Inflammatory macrophage treated with lipopolysaccharide for 1 hour (primary cell): ENCODE results near the gene SDHAF4.
A peak's percentile ranks its signal among the peaks of the same experiment; 100 is the strongest.
"Not testable (repeated sequence)": the region's sequence is repeated elsewhere in the genome, so short reads cannot be mapped to it uniquely, and the experiment has no call there.

ENCODE experiments used
- DNase-seq, 2 donors: peaks; one replicate each; pipeline ENCODE4 v3.0.0-alpha.2; 2020 to 2022

SDHAF4 gene

DNA sequence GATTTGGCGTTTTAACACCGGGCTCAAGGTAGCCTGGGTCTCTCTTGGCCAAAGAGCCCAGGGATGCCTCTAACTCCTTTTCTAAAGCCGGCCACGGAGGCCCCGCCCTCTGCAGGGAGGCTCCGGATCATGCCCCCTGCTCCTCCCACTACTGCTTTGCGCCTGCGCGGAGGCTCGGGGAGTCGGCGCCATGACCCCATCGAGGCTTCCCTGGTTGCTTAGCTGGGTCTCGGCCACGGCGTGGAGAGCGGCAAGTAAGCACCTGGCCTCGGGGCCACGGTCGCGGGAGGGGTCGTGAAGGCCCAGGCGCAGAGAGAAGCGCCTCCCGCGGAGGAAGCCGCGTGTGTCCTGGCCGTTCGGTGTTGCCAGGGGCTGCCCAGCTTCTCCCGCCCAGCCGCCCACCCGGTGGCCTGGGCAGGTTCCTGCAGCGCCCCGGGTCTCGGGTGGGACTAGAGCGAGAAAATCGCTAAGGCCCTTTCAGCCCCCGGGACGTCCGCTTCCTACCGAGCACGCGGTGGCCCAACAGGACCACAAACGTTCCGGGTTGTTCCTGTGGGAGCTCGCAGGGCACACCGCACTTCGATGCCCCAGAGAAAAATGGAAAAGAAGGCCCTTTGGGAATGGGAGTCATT lies at the start of gene SDHAF4:
SDHAF4 (plus strand) TSS at position 180 of the 632 bp plus-strand sequence; CDS start at position 191, 11 bp downstream.
- peak; percentile 84 to 91 for DNase-seq

DNA sequence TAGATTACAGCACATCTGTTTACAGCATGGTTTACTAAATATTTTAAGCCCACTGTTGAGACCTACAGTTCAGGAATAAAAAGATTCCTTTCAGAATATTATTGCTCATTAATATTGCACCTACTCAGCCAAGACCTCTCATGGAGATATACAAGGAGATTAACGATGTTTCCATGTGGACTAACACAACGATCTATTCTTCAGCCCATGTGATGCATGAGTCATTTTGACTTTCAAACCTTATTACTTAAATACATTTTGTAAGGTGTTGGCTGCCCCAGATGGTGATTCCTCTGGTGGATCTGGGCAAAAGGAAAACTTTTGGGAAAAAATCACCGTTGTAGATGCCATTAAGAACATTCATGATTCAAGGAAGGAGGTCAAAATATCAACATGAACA lies 48.0 kb upstream of the SDHAF4 start:
- DNase-seq: no peak

DNA sequence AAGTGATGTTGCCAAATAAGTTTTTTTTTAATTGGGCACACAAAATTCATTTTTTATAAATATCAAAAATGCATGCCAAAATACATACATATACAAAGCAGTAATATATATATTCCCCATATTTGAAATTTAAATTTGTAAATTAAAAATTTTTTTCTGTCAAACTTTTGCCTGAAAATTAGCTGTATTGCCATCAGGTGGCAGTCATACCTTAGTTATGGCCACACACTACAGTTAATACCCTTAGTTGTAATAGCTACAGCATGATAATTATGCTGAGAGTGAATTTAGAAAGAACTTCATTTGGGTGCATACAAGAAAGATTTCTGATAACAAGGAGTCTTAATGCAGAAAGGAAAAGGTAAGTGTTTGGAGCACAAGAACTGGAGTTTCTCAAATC lies 46.2 kb upstream of the SDHAF4 start:
- peak; percentile 10 to 25 for DNase-seq

DNA sequence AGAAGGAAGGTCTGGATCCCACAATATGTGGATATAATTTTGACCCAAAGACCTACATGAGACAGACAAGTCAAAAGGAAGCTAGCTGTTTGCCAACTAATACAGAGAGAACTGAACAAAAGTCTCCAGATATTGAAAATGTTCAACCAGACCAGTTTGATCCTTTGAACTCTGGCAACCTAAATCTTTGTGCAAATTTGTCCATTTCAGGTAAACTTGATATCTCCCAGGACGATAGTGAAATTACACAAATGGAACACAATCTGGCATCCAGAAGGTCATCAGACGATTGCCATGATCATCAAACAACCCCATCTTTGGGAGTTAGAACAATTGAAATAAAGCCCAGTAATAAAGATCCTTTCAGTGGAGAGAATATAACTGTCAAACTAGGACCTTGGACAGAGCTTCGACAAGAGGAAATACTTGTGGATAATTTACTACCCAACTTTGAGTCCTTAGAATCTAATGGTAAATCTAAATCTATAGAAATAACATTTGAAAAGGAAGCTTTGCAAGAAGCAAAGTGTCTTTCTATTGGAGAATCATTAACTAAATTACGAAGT lies 41.9 kb upstream of the SDHAF4 start:
- DNase-seq: no peak

DNA sequence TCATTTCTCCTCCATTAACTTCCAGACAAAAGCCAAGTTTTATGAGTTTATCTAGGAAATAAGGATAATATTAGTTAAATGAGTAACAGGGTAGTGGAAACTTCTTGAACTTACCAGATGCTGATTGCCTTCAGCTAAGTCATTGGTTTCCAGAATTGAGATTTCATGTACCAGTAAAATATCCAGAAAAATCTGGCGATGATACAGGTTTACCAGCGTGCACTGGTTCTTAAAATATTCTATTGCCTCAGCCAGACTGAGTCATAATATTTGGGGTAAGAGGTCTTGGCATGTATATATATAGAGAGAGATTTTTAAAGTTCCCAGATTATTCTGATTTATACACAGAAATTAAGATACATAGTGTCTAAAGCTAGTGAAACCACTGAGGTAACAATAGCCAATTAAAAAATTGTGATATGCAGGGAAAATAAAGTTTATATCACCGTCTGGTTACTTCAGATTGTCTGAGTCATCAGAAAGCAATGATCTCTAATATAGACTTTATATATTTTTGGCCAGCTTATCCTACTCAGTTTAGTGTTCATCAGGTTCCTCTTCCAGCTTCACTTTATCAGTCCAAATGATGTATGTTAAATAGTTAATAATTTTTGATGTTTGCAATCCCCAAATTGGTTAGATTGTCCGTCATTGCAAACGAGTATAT lies 39.5 kb upstream of the SDHAF4 start:
- DNase-seq: no peak

DNA sequence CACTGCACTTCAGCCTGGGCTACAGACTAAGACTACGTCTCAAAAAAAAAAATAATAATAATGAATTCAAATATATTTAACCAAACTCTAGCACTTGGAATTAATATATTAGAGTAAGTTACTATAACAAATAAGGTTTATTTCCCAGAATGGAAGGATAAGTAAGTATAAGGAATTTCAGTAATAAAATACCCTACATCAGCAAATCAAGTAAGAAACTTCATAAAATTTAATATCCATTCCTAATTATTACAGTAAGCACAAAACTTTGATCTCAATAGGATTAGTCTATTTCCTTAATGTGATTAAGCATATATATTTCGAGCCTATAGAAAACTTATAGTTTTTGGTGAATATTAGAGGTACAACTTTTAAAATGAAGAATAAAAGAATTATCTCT lies 36.7 kb upstream of the SDHAF4 start:
- no peak for DNase-seq

DNA sequence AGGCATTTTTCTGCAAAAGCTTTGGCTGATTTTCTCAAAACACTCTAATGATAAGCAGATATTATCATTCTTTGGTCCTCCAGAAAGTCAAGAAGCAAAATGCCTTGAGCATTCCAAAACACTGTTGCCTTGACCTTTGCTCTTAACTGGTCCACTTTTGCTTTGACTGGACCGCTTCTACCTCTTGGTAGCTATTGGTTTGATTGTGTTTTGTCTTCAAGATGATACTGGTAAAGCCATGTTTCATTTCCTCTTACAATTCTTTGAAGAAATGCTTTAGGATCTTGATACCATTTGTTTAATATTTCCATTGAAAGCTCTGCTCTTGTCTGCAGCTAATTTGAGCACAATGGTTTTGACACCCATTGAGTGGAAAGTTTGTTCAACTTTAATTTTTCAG lies 35.6 kb upstream of the SDHAF4 start:
- no peak for DNase-seq

DNA sequence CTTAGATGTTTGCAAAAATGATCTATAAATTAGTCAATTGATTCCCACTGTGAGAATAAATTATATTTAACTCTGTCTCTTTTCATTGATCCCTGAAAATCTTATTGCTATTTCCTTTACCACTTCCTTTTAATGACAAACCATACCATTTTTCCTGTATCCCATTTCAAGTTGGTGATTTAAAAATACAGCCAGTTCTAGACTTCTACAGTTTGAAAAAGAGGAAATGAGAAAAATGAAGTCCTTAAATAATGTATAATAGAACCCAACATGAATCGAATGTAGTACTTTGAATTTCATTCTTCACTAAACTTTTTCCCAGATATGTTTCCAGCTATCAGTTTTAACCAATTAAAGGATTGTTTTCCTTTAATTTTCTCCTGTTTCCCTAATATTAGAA lies 29.5 kb upstream of the SDHAF4 start:
- DNase-seq: peak; percentile 3 to 17

DNA sequence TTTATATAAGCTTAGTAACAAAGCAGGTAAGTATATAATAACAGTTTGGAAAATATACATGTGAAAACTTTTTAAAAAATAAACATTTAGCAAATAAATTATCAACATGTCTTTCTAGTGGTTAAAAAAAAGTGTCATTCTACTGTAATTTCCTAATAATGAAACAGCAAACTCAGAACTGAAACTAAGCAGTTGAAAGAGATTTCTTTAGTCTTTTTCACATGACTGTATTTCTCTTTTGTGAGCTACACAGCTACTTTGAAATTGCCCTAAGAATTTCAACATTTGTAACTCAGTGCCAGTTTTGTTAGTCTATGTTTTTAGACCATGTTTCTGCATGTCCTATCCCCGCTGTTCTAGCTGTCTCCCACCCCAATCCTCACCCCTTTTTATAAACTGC lies 28.4 kb upstream of the SDHAF4 start:
- DNase-seq: peak; percentile 76 to 81

DNA sequence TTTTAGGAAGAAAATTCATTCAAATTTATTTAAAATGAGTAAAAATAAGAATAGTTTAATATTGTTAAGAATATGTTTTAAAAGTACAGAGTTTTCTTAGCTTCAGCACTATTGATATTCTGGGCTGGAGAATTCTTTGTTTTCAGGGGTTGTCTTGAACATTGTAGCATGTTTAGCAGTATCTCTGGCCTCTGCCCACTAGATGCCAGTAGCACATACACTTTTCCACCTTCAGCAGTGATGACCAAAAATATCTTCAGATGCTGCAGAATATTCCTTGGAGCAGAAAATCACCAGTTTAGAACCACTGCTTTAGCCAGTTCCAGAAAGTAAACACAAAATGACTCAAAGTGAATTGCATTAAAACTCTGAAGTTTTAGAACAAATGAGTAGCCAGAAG lies 19.4 kb upstream of the SDHAF4 start:
- DNase-seq: no peak

DNA sequence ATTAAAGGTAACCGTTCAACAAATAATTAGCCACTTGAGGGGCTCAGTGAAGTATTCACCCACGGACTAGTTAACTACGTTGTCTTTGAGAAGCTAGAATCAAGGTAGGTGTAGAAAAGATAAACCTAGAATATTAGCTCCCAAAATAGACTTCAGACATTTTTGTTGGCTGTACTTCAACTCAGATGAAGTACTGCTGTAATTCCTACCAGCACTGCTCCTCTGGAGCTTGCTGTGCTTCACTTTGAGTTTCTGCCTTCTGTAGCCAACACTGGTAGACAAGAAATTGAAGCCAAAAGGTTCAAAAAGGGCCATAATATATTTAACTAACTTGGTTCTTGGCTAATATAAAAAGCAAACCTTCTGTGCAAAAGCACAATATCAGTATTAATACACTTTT lies 18.8 kb upstream of the SDHAF4 start:
- DNase-seq: no peak

DNA sequence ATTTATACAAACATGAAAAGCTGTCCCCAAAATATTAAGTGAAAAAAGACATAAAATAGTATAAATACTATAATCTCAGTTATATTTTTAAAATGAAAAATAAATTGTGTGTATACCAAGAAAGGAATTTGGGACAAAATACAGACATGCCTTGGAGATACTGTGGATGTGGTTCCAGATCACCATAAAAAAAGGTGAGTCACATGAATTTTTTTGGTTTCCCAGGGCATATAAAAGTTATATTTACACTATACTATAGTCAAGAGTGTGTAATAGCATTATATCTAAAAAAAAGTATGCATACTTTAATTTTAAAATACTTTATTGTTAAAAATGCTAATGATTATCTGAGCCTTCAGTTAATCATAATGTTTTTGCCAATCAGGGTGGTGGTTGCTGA lies 17.4 kb upstream of the SDHAF4 start:
- DNase-seq: no peak

DNA sequence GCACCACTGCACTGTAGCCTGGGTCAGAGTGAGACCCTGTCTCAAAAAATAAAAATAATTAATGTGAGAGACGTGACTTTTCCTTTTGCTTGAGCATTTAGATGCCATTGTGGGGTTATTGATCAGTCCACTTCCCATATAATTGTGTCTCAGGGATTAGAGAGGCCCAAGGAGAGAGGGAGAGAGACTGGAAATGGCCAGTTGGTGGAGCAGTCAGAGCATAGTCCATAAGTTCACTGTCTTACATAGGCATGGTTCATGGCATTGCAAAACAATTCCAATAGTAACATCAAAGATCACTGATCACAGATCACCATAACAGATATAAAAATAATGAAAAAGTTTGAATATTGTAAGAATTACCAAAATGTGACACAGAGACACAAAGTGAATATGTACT lies 15.2 kb upstream of the SDHAF4 start:
- no peak for DNase-seq

DNA sequence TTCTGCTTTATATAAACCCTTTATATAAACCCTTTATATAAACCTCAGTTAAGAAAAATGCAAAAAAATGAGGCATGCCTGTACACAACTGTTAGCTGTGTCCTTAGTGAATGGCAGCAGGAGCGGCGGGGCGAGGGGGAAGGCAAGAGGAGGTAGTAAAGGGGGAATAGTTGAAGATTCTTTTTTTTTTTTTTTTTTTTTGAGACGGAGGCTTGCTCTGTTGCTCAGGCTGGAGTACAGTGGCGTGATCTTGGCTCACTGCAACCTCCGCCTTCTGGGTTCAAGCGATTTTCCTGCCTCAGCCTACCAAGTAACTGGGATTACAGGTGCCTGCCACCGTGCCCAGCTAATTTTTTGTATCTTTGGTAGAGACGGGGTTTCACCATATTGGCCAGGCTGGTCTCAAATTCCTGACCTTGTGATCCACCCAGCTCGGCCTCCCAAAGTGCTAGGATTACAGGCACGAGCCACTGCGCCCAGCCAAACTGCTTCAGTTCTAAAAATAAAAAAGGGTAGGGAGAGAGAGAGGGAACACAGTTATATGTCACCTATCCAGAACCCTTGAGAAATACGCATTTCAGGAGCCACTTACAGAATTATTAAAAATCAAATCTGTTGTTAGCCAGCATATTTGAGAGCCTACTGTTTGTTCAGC lies 14.3 kb upstream of the SDHAF4 start:
- not testable (repeated sequence) for DNase-seq

DNA sequence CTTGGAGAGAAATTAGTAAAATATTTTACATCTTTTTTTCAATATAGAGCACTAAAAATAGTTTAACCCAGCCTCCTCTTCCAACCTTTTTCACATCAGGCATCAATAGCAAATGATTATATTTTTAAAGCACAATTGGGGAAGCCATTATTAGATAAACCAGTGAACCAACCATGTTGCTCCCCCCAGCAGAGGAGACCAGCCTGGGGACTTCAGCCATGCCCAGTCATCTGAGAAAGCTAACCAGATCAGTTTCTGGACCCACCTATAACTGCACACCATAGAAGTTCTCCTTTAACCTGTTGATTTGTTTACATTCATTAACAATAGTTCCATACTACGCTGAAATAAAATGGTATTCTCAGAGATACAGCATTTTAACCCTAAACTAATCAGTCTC lies 13.8 kb upstream of the SDHAF4 start:
- DNase-seq: no peak

DNA sequence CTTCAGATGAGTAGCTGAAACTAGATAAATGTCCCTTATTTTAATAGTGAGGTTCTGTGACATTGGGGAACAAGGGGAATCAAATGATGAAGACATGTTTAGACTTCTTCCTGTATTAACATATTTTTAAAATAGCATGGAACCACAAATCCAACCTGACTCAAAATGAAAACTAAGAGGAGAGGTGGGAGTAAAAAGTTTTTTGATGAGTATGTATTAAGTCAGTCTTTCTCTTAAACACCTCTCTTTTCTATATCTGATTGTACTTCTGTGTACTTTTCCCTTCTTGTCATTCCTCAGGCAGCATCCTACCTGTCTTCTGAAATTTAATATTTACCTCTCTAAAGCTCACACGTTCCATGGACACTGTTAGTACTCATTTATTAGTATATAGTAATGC lies 8.7 kb upstream of the SDHAF4 start:
- no peak for DNase-seq

DNA sequence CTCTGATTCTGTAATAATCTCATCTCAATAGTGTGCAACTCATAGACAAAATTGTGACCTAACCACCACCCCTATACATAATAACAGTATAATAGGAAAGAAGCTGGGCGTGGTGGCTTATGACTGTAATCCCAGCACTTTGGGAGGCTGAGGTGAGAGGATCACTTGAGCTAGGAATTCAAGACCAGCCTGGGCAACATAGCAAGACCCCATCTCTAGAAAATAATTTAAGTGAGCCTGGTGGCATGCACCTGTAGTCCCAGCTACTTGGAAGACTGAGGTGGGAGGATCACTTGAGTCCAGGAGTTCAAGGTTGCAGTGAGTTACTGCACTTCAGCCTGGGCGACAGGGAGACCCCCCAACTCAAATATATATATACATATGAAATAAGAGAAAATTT lies 4.3 kb upstream of the SDHAF4 start:
- DNase-seq: not testable (repeated sequence)

DNA sequence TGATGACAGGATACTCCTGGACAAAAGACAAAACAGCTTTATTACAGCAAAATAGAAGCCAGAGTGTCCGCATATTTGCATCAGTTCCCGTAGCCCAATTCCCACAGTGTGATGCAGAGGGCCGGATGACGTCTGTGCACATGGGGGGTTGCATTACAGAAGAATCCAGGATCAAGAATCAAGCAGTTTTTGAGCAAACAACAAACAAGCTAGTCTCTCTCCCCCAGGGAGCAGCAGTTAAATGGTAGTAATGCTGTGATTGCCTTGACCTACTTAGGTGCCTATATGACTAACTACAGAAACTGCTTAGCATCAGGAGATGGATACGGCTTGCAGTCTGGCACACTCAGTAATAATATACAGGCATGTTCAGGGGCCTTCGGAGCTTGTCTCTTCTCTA lies 3.2 kb upstream of the SDHAF4 start:
- DNase-seq: no peak

DNA sequence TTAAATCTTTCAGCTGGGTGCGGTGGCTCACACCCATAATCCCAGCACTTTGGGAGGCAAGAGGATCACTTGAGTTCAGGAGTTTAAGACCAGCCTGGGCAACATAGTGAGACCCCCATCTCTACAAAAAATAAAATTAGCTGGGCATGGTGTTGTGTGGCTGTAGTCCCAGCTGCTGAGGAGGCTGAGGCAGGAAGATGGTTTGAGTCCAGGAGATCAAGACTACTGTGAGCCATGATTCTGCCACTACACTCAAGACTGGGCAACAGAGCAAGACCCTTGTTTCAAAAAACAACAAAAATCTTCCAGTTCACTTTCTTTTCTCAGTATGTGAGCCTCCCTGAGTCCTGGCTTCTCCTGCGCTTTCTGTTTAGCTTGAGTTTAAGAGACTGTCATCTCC lies 7.9 kb downstream of the SDHAF4 start:
- no peak for DNase-seq

DNA sequence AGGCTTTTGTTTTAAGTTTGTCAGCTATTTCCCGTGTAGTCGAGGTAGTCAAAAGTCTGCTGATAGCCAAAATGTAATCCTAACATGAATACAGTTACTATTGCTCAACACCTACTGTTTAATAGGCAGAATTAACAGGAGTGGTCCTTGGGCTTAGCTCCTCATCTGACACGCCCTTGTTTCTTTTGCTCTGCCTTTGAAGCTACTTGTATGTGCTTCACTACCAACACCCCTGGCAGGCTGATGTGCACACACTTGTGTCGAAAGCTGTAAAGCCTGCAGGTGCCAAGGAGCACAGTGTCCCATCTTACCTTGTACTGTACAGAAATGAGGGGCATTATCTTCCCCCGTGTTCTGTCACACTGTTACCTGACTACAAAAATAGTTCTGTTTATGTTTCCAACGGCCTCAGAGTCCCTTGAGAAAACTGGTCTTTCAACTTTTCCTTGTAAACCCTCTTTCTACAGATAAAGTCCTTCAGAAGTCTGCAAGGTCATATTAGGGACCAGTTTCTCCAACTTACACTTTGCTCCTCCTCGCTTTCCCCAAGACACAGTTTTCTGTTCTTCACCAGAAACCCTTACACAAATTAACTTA lies 9.3 kb downstream of the SDHAF4 start:
- DNase-seq: no peak

DNA sequence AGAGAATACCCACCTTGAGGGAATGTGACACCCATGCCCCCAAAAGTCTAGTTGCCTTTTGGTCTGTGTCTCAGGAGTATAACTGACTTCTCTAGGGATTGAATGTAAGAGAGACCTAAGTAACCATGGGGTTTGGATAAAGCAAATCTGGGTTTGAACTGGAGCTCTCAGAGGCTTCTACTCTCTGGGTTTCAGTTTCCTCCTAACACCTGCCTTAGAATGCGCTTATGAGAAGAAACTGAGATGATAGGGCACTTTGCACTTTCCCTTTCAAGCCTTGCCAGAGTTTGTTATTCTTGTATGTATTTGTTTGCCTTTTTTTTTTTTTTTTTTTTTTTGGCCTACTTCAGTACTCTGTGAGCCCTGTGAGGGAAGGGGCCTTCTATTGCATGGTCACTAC lies 19.4 kb downstream of the SDHAF4 start:
- no peak for DNase-seq

DNA sequence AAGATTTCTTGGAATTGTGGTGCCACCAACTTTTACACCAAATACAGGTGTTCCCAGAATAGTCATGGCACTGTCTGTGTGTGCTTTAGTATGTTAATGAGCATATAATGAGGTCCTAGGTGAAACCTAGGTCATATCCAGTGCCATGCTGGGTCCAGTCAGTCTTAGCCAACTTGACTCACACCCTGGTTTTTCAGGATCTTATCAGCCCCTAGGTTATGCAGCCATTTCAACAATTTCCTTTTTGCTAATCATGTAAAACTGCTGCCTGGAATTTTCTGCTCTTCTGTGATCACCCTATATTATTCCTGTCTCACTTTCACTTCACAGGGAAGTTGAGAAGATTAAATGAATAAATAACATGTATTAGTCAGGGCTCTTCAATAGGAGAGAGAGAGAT lies 23.7 kb downstream of the SDHAF4 start:
- no peak for DNase-seq

DNA sequence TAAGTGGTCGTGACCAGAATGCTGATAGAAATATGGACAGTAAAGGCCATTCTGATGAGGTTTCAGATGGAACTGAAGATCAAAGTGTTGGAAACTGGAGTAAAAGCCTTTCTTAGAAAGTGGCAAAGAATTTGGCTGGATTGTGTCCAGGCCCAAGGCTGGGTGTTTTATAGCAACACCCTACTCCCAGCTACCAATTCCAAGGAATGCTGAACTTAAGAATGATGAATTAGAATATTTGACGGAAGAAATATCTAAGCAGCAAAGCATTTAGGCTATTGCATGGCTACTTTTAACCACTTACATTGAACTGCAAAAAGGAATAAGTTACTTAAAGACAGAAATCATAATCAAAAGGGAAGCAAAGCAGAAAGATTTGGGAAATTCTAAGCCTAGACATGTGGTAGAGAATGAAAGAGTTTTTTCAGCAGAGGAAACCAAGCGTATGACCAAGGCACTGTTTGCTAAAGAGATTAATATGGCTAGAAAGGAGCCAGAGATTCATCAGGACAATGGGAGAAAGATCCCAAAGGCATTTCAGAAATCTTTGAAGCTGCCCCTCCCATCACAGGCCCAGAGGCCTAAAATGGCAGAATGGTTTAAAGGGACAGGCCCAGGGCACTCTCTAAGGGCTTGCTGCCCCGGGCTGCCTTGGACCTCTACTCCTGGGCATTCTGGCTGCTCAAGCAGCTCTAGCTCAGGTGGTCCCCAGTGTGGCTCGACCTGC lies 25.8 kb downstream of the SDHAF4 start:
- no peak for DNase-seq
